Psoas muscle (tissue), 8 donors: ENCODE results near the gene TAS2R1. TPM values are rescaled to one million over a fixed set of nuclear protein-coding genes. Genes with fewer than 3 reads are reported as not detected.

Experiments
- ATAC-seq, 4 donors: fragments of 200-7000 bp; cut with Tn5 transposase; one replicate each; pipeline ENCODE4 v1.9.1; 2020; ENCODE audit warnings: moderate library complexity in 3 of 4, mild to moderate bottlenecking in 2 of 4
- DNase-seq, 2 donors: peaks; one replicate each; pipeline ENCODE4 v3.0.0-alpha.2; 2020
- H3K27ac ChIP-seq: fragments of 200-600 bp; one replicate; pipeline ENCODE4 v1.8.0; 2022
- H3K27me3 ChIP-seq, 3 donors: fragments of 200-600 bp in 1 of 3; one replicate each; pipeline versions ENCODE4 v1.6.1 to v1.8.0; 2013 to 2022; ENCODE audit warnings: low read length in 2 of 3, mild to moderate bottlenecking in 2 of 3, moderate library complexity in 1 of 3; ENCODE audit not compliant: insufficient read depth in 3 of 3
- H3K36me3 ChIP-seq, 2 donors: fragments of 200-600 bp in 1 of 2; one replicate each; pipeline versions ENCODE4 v1.6.1 to v1.8.0; 2013 to 2022; ENCODE audit warnings: low read depth in 1 of 2, mild to moderate bottlenecking in 1 of 2, moderate library complexity in 1 of 2; ENCODE audit not compliant: insufficient read depth in 1 of 2
- H3K4me1 ChIP-seq: fragments of 200-600 bp; one replicate; pipeline ENCODE4 v1.8.0; 2022
- H3K4me3 ChIP-seq: fragments of 200-600 bp; one replicate; pipeline ENCODE4 v1.8.0; 2022; ENCODE audit warnings: mild to moderate bottlenecking
- H3K9me3 ChIP-seq: fragments of 200-600 bp; one replicate; pipeline ENCODE4 v1.8.0; 2022
- WGBS, 3 donors: extraction: QIAGEN DNeasy Blood & Tissue Kit; methylation state at CpG; one replicate each; pipeline versions ENCODE4 v1.1.6 to v1.1.7; 2013; 5-methylcytosine and 5-hydroxymethylcytosine counted together
- intact Hi-C, 2 donors: fragments of 100-400 bp; cut with DNase I; formaldehyde crosslinking; loops; one replicate each; pipeline versions ENCODE4 v1.11.0 to v1.14.2; 2022
- polyA plus RNA-seq, 3 donors: library from polyadenylated mRNA; stranded (reverse); fragments of 200-250 nt; gene quantifications; one replicate each; pipeline ENCODE4 v1.2.3, GENCODE V29; 2013
- total RNA-seq, 4 donors: library from RNA; stranded (reverse); fragmentation: NEBNext Ultra II Directional in 2 of 4; extraction: Animal tissue kit (Norgen Biotek cat#: 25700) in 2 of 4; gene quantifications; one replicate each; pipeline versions ENCODE4 v1.2.1 to v1.2.4, GENCODE V29; 2021 to 2023
- TF ChIP-seq, protein P1 (sequence below): fragments of 200-600 bp; IDR thresholded peaks from one replicate; pipeline ENCODE4 v1.8.0; 2022; ENCODE audit warnings: antibody characterized with exemption
- donor health status: healthy with polysubstance abuse.
- donor health status: DM: no; HTN: no; CAD: no; lungs with moderate emphysema.
- donor health status: Bipolar disorder and iron deficiency.
- donor health status: healthy.
- donor health status: DM: yes; HTN: yes; CAD: no.
- donor health status: DM: no; HTN: no; CAD: no.
- donor health status: DM: no; HTN: no; CAD: no.
- donor health status: DM: yes; HTN: yes; CAD: no.

The TAS2R1 gene
- total and polyA plus RNA-seq, 7 donors = not detected

DNA sequence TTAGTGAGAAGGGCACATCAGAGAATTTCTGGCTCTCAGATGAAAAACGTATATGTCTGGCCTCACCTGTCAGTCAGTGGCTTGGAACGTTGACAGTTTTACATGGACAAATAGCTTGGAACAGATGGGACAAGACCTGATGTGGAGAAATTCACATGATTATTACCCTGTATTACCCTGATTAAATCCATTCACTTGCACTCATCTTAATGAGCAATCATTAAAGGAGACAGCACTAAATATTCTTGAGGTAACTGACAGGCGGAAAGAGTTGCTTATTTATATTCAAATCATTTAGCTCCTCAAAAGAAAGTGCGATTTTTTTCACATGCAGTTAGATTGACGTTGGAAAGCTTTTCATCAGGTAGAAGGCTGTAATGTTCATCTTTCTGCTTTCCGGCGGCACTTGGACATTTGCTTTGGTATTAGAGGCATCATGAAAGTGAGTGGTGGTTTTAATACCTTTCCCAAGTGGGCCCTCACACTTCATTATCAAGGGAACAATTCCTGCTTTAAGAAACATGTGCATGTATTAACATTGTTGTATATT is 11.7 kb upstream of the TAS2R1 start:
- H3K36me3 ChIP-seq = no peaks in the 10 kb centered on the region
- H3K4me1 ChIP-seq = no peaks in the 10 kb centered on the region
- intact Hi-C loops = no loop called here
- DNase-seq (no peak), ATAC-seq (no peak)
- H3K27me3 ChIP-seq = no peaks in the 10 kb centered on the region
- H3K27ac ChIP-seq = no peak overlapping the region
- no peaks in the 10 kb centered on the region for H3K9me3 ChIP-seq
- no peak overlapping the region for H3K4me3 ChIP-seq
- TF ChIP-seq, protein P1, sequence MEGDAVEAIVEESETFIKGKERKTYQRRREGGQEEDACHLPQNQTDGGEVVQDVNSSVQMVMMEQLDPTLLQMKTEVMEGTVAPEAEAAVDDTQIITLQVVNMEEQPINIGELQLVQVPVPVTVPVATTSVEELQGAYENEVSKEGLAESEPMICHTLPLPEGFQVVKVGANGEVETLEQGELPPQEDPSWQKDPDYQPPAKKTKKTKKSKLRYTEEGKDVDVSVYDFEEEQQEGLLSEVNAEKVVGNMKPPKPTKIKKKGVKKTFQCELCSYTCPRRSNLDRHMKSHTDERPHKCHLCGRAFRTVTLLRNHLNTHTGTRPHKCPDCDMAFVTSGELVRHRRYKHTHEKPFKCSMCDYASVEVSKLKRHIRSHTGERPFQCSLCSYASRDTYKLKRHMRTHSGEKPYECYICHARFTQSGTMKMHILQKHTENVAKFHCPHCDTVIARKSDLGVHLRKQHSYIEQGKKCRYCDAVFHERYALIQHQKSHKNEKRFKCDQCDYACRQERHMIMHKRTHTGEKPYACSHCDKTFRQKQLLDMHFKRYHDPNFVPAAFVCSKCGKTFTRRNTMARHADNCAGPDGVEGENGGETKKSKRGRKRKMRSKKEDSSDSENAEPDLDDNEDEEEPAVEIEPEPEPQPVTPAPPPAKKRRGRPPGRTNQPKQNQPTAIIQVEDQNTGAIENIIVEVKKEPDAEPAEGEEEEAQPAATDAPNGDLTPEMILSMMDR = no peak
- WGBS, 3 donors = 79 to 84% (median 79%) methylated on average over 7 of the region's 7 CpGs

DNA sequence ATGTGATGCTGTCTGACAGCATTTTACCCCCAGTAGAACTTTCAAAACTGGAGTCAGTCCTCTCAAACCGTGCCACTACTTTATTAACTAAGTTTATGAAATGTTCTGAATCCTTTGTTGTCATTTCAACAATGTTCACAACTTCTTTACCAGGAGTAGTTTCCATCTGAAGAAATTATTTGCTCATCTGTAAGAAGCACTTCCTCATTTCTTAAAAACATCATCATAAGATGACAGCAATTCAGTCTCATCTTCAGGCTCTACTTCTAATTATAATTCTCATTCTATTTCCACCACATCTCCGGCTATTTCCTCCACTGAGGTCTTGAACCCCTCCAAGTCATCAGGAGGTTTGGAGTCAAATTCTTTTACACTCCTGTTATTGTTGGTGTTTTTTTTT is 2.3 kb upstream of the TAS2R1 start:
- WGBS, 3 donors = 74 to 84% (median 81%) methylated on average over 2 of the region's 2 CpGs
- DNase-seq (no peak), ATAC-seq (no peak)
- intact Hi-C loops = no loop called here
- no peaks in the 10 kb centered on the region for H3K4me1 ChIP-seq
- no peaks in the 10 kb centered on the region for H3K9me3 ChIP-seq
- TF ChIP-seq, protein P1 = no peak
- H3K36me3 ChIP-seq = no peaks in the 10 kb centered on the region
- no peak overlapping the region for H3K27ac ChIP-seq
- no peaks in the 10 kb centered on the region for H3K27me3 ChIP-seq
- H3K4me3 ChIP-seq = no peak overlapping the region

DNA sequence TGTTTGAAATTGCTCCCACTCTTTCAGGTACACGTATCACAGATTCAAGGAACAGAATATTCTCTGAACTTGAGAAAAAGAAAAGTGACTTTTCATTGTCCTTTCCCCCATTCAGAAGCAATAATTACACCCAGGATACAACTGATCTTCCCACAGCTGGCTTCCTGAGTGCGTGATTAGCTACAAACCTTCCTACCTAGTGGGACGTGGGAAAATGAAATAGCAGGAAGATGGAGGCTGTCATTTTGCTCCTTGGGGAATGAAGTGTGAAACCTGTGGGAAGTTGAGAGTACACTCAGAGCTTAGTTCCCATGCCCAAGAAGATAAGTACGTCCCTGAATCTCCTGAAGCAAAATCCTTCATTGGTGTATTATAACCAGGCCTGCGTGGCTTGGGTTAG is 2.6 kb downstream of the TAS2R1 start:
- intact Hi-C loops = no loop called here
- H3K36me3 ChIP-seq = no peaks in the 10 kb centered on the region
- no peak overlapping the region for H3K4me3 ChIP-seq
- H3K27ac ChIP-seq = no peak overlapping the region
- no peaks in the 10 kb centered on the region for H3K27me3 ChIP-seq
- ATAC-seq (no peak), DNase-seq (no peak)
- TF ChIP-seq, protein P1 = no peak
- WGBS, 3 donors = 69 to 84% (median 76%) methylated on average over 5 of the region's 5 CpGs
- no peaks in the 10 kb centered on the region for H3K9me3 ChIP-seq
- no peaks in the 10 kb centered on the region for H3K4me1 ChIP-seq

DNA sequence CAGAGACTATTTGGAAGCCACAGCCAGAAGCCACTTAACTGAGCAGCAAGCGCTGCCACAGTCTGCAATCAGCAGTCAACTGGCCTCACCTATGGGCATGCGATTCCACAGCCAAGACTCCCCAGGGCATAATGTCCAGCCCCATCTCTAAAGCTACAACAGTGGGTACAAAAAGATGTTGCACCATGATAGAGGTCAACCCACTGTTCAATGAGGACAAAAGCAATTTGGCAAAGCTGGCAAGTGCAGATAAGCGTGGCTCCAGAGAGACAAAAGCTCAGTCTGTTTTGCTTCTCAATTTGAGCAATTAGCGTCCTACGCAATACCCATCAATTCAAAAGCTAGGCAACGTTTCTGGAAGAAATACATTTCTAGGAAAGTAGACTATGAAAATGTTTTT is 3.2 kb downstream of the TAS2R1 start:
- H3K36me3 ChIP-seq = no peaks in the 10 kb centered on the region
- no peaks in the 10 kb centered on the region for H3K4me1 ChIP-seq
- TF ChIP-seq, protein P1 = no peak
- ATAC-seq (no peak), DNase-seq (no peak)
- no peaks in the 10 kb centered on the region for H3K9me3 ChIP-seq
- no peaks in the 10 kb centered on the region for H3K27me3 ChIP-seq
- no peak overlapping the region for H3K27ac ChIP-seq
- H3K4me3 ChIP-seq = no peak overlapping the region
- WGBS, 3 donors = 88 to 92% (median 89%) methylated on average over 6 of the region's 6 CpGs
- intact Hi-C loops = no loop called here

DNA sequence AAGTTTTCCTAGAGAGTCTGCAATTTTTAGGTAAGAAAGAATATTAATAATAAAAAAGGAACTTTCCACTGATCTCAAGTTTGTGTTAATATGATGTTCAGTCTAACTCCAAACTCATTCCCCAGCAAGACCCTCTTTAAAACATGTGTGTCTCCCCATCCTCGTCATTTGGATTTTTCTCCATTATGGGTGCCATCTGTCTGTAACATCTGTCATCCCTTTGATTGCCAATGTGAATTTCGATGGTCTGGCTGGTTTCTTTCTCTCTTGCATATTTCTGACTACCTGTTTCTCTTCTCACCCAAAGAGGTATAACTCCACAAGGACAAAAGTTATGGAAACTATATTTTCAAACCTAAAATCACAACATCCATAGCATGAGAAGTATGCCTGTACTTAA is 4.4 kb downstream of the TAS2R1 start:
- WGBS, 3 donors = 51 to 67% (median 51%) methylated on average over 2 of the region's 2 CpGs
- no peaks in the 10 kb centered on the region for H3K36me3 ChIP-seq
- TF ChIP-seq, protein P1 = no peak
- DNase-seq = no peak
- no peaks in the 10 kb centered on the region for H3K4me1 ChIP-seq
- H3K27me3 ChIP-seq = no peaks in the 10 kb centered on the region
- H3K9me3 ChIP-seq = no peaks in the 10 kb centered on the region
- ATAC-seq = no peak
- H3K27ac ChIP-seq = no peak overlapping the region
- intact Hi-C loops = no loop called here
- no peak overlapping the region for H3K4me3 ChIP-seq
